ENCODE results near the gene ACP5.

GRCh38 chr19:11624069-11624463, 46.6 kb upstream of the ACP5 start:
- TF ChIP-seq, protein P1, sequence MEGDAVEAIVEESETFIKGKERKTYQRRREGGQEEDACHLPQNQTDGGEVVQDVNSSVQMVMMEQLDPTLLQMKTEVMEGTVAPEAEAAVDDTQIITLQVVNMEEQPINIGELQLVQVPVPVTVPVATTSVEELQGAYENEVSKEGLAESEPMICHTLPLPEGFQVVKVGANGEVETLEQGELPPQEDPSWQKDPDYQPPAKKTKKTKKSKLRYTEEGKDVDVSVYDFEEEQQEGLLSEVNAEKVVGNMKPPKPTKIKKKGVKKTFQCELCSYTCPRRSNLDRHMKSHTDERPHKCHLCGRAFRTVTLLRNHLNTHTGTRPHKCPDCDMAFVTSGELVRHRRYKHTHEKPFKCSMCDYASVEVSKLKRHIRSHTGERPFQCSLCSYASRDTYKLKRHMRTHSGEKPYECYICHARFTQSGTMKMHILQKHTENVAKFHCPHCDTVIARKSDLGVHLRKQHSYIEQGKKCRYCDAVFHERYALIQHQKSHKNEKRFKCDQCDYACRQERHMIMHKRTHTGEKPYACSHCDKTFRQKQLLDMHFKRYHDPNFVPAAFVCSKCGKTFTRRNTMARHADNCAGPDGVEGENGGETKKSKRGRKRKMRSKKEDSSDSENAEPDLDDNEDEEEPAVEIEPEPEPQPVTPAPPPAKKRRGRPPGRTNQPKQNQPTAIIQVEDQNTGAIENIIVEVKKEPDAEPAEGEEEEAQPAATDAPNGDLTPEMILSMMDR (conservative IDR thresholded peaks at IDR 0.05), result no peak
- no peak for TF ChIP-seq EZH2 (IDR thresholded peaks at IDR 0.05; ENCODE audit: low read depth)

Data from PC-9 (cell line).